Fibroblast of the aortic adventitia (primary cell): ENCODE data around the gene NCKAP5. TPM values are rescaled to one million over a fixed set of nuclear protein-coding genes. Genes with fewer than 3 reads are reported as not detected.

Experiments
- DNase-seq: peaks from one replicate; pipeline ENCODE4 v3.0.0-alpha.2; 2010; ENCODE audit warnings: low read depth
- H3K4me3 ChIP-seq: 2 replicates; pipeline ENCODE4 v1.5.1; 2011; ENCODE audit warnings: low read depth, mild to moderate bottlenecking, control low read depth, low read length, moderate library complexity
- CTCF ChIP-seq: IDR thresholded peaks from 2 replicates; pipeline ENCODE4 v1.5.1; 2011; ENCODE audit warnings: mild to moderate bottlenecking, low read length, control low read depth, inconsistent platforms; ENCODE audit not compliant: insufficient read depth
- total RNA-seq: library from RNA; depleted of rRNA; stranded (reverse); fragments of >200 nt; gene quantifications from 2 replicates; pipeline ENCODE4 v1.2.3, GENCODE V29; 2012; ENCODE audit warnings: low replicate concordance

The NCKAP5 gene
- total RNA-seq, 1 donor = 4.4 TPM

- no peak for TF ChIP-seq CTCF
- DNase-seq = no peak
- H3K4me3 ChIP-seq = no peak overlapping the region
These were observed 226.7 kb downstream of the NCKAP5 start for GRCh38 chr2:133341575-133341974.

GRCh38 chr2:133338224-133338623 lies 230.0 kb downstream of the NCKAP5 start:
- H3K4me3 ChIP-seq = no peak overlapping the region
- no peak for DNase-seq
- no peak for TF ChIP-seq CTCF

GRCh38 chr2:133334923-133335322 lies 233.3 kb downstream of the NCKAP5 start:
- no peak for DNase-seq
- H3K4me3 ChIP-seq = no peak overlapping the region
- TF ChIP-seq CTCF = no peak

GRCh38 chr2:133333181-133333580 lies 235.1 kb downstream of the NCKAP5 start:
- TF ChIP-seq CTCF = no peak
- no peak overlapping the region for H3K4me3 ChIP-seq
- DNase-seq = peak; percentile 8

- TF ChIP-seq CTCF = no peak
- H3K4me3 ChIP-seq = no peak overlapping the region
- DNase-seq = no peak
These were observed 236.8 kb downstream of the NCKAP5 start for GRCh38 chr2:133331436-133331835.

- TF ChIP-seq CTCF = no peak
- H3K4me3 ChIP-seq = no peak overlapping the region
- peak; percentile 13 for DNase-seq
These were observed 241.4 kb downstream of the NCKAP5 start for GRCh38 chr2:133326652-133327397.

- no peak for TF ChIP-seq CTCF
- DNase-seq = peak; percentile 77
- H3K4me3 ChIP-seq = no peak overlapping the region
These were observed 244.1 kb downstream of the NCKAP5 start for GRCh38 chr2:133324150-133324561.
